B cell (primary cell): ENCODE measurements around the gene FRMD4B. TPM values are rescaled to one million over a fixed set of nuclear protein-coding genes. Genes with fewer than 3 reads are reported as not detected.

Experiments used
- ATAC-seq: fragments of 200-7000 bp; cut with Tn5 transposase; one replicate; pipeline ENCODE4 v1.10.0; 2021; ENCODE audit warnings: low read depth, mild to moderate bottlenecking, moderate number of reproducible peaks, moderate library complexity
- CTCF ChIA-PET: fragments of 350-600 bp; sonication (Branson Sonifier 250); formaldehyde crosslinking; loops from one replicate; lab custom pipeline; 2021; ENCODE audit warnings: antibody characterized with exemption, inconsistent platforms; lab: Charles Lee
- POLR2A ChIA-PET: fragments of 350-600 bp; sonication (Branson Sonifier 250); formaldehyde crosslinking; loops from one replicate; lab custom pipeline; 2021; ENCODE audit warnings: antibody characterized with exemption; lab: Charles Lee
- DNase-seq: peaks from one replicate; pipeline ENCODE4 v3.0.0; 2013
- H2AFZ ChIP-seq: 2 replicates; pipeline ENCODE4 v1.6.1; 2012; ENCODE audit warnings: mild to moderate bottlenecking, low read depth, low read length; ENCODE audit not compliant: insufficient read depth, poor library complexity, severe bottlenecking
- H3K27ac ChIP-seq, 2 donors: 1 replicate in 1 of 2; 2 replicates in 1 of 2; pipeline ENCODE4 v1.5.1; 2012 to 2013; ENCODE audit warnings: low read length in 2 of 2, mild to moderate bottlenecking in 2 of 2, moderate library complexity in 1 of 2
- H3K27me3 ChIP-seq, 4 experiments: fragments of 200-600 bp in 1 of 4; sonication (generic) in 1 of 4; replicated peaks in 1 of 4; 1 replicate in 2 of 4; 2 replicates in 2 of 4; pipeline versions ENCODE4 v1.6.1 to v1.7.0; 2013 to 2016; ENCODE audit warnings: low read length in 3 of 4, mild to moderate bottlenecking in 2 of 4, mixed read lengths in 1 of 4, moderate library complexity in 1 of 4; ENCODE audit not compliant: insufficient read depth in 4 of 4, control insufficient read depth in 3 of 4; ENCODE audit errors: control extremely low read depth in 1 of 4
- H3K36me3 ChIP-seq, 2 experiments: replicated peaks in 1 of 2; 1 replicate in 1 of 2; 2 replicates in 1 of 2; pipeline versions ENCODE4 v1.6.1 to v1.7.1; 2013; ENCODE audit warnings: low read length in 1 of 2; ENCODE audit not compliant: insufficient read depth in 2 of 2, control insufficient read depth in 1 of 2; ENCODE audit errors: control extremely low read depth in 1 of 2, extremely low read depth in 1 of 2
- H3K4me1 ChIP-seq, 2 donors: fragments of 200-600 bp in 1 of 2; sonication (generic) in 1 of 2; 1 replicate in 1 of 2; 2 replicates in 1 of 2; pipeline versions ENCODE4 v1.5.1 to v1.6.1; 2013 to 2017; ENCODE audit warnings: low read length in 2 of 2; ENCODE audit not compliant: control insufficient read depth in 2 of 2, insufficient read depth in 2 of 2
- H3K4me2 ChIP-seq: replicated peaks from 2 replicates; pipeline ENCODE3; 2012; ENCODE audit warnings: mild to moderate bottlenecking, low read depth, low read length; ENCODE audit not compliant: poor library complexity, severe bottlenecking
- H3K4me3 ChIP-seq, 5 experiments: fragments of 200-600 bp in 1 of 5; sonication (generic) in 1 of 5; 1 replicate in 3 of 5; 2 replicates in 2 of 5; pipeline versions ENCODE4 v1.5.1 to v1.7.0; 2011 to 2016; ENCODE audit warnings: low read length in 4 of 5, mild to moderate bottlenecking in 4 of 5, low read depth in 2 of 5, control low read depth in 1 of 5, moderate library complexity in 1 of 5; ENCODE audit not compliant: insufficient read depth in 1 of 5; ENCODE audit errors: control extremely low read depth in 1 of 5, extremely low read depth in 1 of 5
- H3K79me2 ChIP-seq: fragments of 200-600 bp; sonication (generic); one replicate; pipeline ENCODE4 v1.6.0; 2016; ENCODE audit warnings: low read length; ENCODE audit not compliant: control insufficient read depth, insufficient read depth
- H3K9ac ChIP-seq: fragments of 200-600 bp; sonication (generic); 2 replicates; pipeline ENCODE4 v1.6.1; 2017; ENCODE audit warnings: mild to moderate bottlenecking, low read length, moderate library complexity
- H3K9me3 ChIP-seq, 3 donors: one replicate each; pipeline versions ENCODE4 v1.6.1 to v1.7.1; 2013; ENCODE audit warnings: low read length in 2 of 3; ENCODE audit not compliant: control insufficient read depth in 2 of 3, insufficient read depth in 1 of 3; ENCODE audit errors: control extremely low read depth in 1 of 3
- H4K20me1 ChIP-seq: 2 replicates; pipeline ENCODE4 v1.6.0; 2012; ENCODE audit warnings: mild to moderate bottlenecking, low read length; ENCODE audit not compliant: insufficient read depth, control insufficient read depth, poor library complexity, severe bottlenecking
- H3K27ac Mint-ChIP-seq: one replicate; pipeline ENCODE4 v1.8.0; 2021; ENCODE audit warnings: mixed read lengths
- H3K27me3 Mint-ChIP-seq: one replicate; pipeline ENCODE4 v1.8.0; 2021; ENCODE audit warnings: mixed read lengths
- H3K4me1 Mint-ChIP-seq: one replicate; pipeline ENCODE4 v1.8.0; 2021; ENCODE audit warnings: mixed read lengths
- H3K4me3 Mint-ChIP-seq: one replicate; pipeline ENCODE4 v1.8.0; 2021; ENCODE audit warnings: mixed read lengths
- H3K9me3 Mint-ChIP-seq: one replicate; pipeline ENCODE4 v1.8.0; 2022; ENCODE audit warnings: mixed read lengths; ENCODE audit not compliant: insufficient read depth
- CTCF ChIP-seq: fragments of 200-600 bp; IDR thresholded peaks from one replicate; pipeline ENCODE4 v1.8.0; 2022; ENCODE audit warnings: antibody characterized with exemption, mild to moderate bottlenecking
- EZH2 ChIP-seq: IDR thresholded peaks from 2 replicates; pipeline ENCODE4 v1.6.1; 2012; ENCODE audit warnings: borderline replicate concordance, low read depth, mild to moderate bottlenecking, moderate library complexity, low read length; ENCODE audit not compliant: insufficient read depth, poor library complexity, severe bottlenecking
- whole genome bisulfite sequencing: methylation state at CpG from one replicate; pipeline ENCODE4 v1.1.5; 2013; ENCODE audit warnings: missing lambda C conversion rate; ENCODE audit not compliant: insufficient coverage; 5-methylcytosine and 5-hydroxymethylcytosine counted together
- intact Hi-C: fragments of 100-400 bp; cut with micrococcal nuclease; formaldehyde crosslinking; loops from one replicate; pipeline ENCODE4 v1.10.0; 2022
- polyA plus RNA-seq: library from polyadenylated mRNA; depleted of rRNA; stranded (reverse); fragments of >200 nt; gene quantifications from 2 replicates; pipeline ENCODE4 v1.2.3, GENCODE V29; 2012
- total RNA-seq, 2 donors: library from RNA; stranded (reverse); fragments of 120-200 nt in 1 of 2; gene quantifications; 1 replicate in 1 of 2; 2 replicates in 1 of 2; pipeline versions ENCODE4 v1.2.3 to v1.2.4, GENCODE V29; 2013 to 2022

Gene FRMD4B
- total and polyA plus RNA-seq, 2 donors (not counting 1 experiment from before 2014, with no cell fraction given) = 0.06 to 0.20 TPM

DNA sequence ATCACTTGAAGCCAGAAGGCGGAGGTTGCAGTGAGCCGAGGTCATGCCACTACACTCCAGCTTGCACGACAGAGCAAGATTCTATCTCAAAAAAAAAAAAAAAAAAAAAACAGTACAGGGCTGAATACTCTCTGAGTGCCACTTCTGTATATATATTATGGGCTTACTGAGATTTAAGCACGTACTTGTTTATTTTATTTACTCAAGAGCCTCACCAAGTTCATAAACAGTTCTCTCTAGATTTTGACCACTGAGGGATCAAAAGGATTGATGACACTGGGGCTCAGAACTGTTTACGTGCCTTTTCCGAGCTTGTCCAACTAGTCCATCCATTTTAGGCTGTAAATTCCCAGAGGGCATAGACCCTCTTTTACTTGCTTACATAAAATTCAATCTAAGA is 81.5 kb downstream of the FRMD4B start:
- Mint-ChIP-seq H3K4me3 (no peak overlapping the region), H3K9me3 (no peaks in the 10 kb centered on the region), H3K4me1 (peaks cover 3% of the 10 kb centered on the region), H3K27ac (no peak overlapping the region), H3K27me3 (no peaks in the 10 kb centered on the region)
- no peak overlapping the region for H3K4me3 ChIP-seq
- H3K9ac ChIP-seq = no peak overlapping the region
- no peak overlapping the region for H3K4me2 ChIP-seq
- intact Hi-C loops = loop anchor here (10.0 kb wide), 1 partner anchor 410 kb away; no protein-coding TSS in a partner anchor
- ATAC-seq (no peak), DNase-seq (no peak)
- no peaks in the 10 kb centered on the region for H3K36me3 ChIP-seq
- 100% methylated on average over 1 of the region's 6 CpGs for WGBS
- POLR2A ChIA-PET = interaction anchor here (0.6 kb wide), 1 partner anchor 214 kb away, joined by 3 read pairs; no protein-coding TSS in a partner anchor
- H3K27me3 ChIP-seq = no peaks in the 10 kb centered on the region
- no peaks in the 10 kb centered on the region for H3K4me1 ChIP-seq
- no peak overlapping the region for H2AFZ ChIP-seq
- H3K27ac ChIP-seq = no peak overlapping the region
- H3K79me2 ChIP-seq = no peaks in the 10 kb centered on the region
- H4K20me1 ChIP-seq = no peaks in the 10 kb centered on the region
- TF ChIP-seq CTCF (no peak), EZH2 (no peak)
- peaks cover 0 to 4% (median 0%) of the 10 kb centered on the region in 3 donors for H3K9me3 ChIP-seq
- CTCF ChIA-PET = interaction anchor here (0.9 to 4.9 kb wide), 7 partner anchors 9 to 185 kb away, joined by 3 to 40 read pairs (median 8); no protein-coding TSS in a partner anchor

GRCh38 chr3:69300296-69300695 is 85.6 kb downstream of the FRMD4B start:
- ATAC-seq (no peak), DNase-seq (no peak)
- H3K4me2 ChIP-seq = no peak overlapping the region
- no peak overlapping the region for H3K9ac ChIP-seq
- H3K4me1 Mint-ChIP-seq = no peaks in the 10 kb centered on the region
- H2AFZ ChIP-seq = no peak overlapping the region
- no peak overlapping the region for H3K27ac Mint-ChIP-seq
- H3K4me3 Mint-ChIP-seq = no peak overlapping the region
- no peak overlapping the region for H3K4me3 ChIP-seq
- 100% methylated on average over 1 of the region's 2 CpGs for WGBS
- ChIA-PET POLR2A (no interaction called here), CTCF (interaction anchor here (0.6 kb wide), 1 partner anchor 399 kb away, joined by 3 read pairs; no protein-coding TSS in a partner anchor)
- no peaks in the 10 kb centered on the region for H3K4me1 ChIP-seq
- intact Hi-C loops = loop anchor here (10.0 kb wide), 1 partner anchor 405 kb away; no protein-coding TSS in a partner anchor
- H3K27me3 Mint-ChIP-seq = no peaks in the 10 kb centered on the region
- no peaks in the 10 kb centered on the region for H3K79me2 ChIP-seq
- no peaks in the 10 kb centered on the region for H3K36me3 ChIP-seq
- no peaks in the 10 kb centered on the region for H3K9me3 ChIP-seq
- H3K27me3 ChIP-seq = no peaks in the 10 kb centered on the region
- no peaks in the 10 kb centered on the region for H3K9me3 Mint-ChIP-seq
- TF ChIP-seq CTCF (no peak), EZH2 (no peak)
- H4K20me1 ChIP-seq = no peaks in the 10 kb centered on the region
- H3K27ac ChIP-seq = no peak overlapping the region
